ENCODE data around the gene UNC5C.
"Not testable (repeated sequence)": the region's sequence is repeated elsewhere in the genome, so short reads cannot be mapped to it uniquely, and the experiment has no call there.

Gene UNC5C

DNA sequence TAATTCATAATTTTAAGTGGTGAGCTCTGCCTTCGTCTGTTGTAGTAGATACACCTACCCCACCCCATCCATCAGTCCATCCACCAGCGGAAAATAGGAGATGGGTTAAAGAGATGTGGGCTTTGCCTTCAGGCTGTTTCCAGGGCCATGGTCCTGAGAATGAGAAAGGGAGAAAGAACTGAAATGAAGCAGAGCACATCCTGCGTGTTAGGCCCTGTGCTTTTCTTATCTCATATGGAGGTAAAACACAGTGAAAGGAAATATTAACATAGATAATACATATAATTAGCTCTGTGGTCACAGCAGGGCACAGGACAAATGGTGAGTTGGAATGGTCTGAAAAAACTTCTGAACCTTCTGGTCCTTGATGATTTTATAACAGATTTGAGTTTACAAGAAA lies 397.5 kb downstream of the UNC5C start:
- Histone ChIP-seq H3K4me3 (ENCODE audit: low read length) (no peak overlapping the region), H3K27me3 (ENCODE audit: insufficient read depth, low read length, poor library complexity) (no peaks in the 10 kb centered on the region), H2BK120ac (ENCODE audit: low read depth, low read length) (no peak overlapping the region), H2BK5ac (ENCODE audit: low read length) (no peak overlapping the region), H3K56ac (ENCODE audit: low read length) (no peak overlapping the region), H3K9ac (ENCODE audit: low read length) (no peak overlapping the region), H3K4ac (ENCODE audit: low read depth, low read length) (no peak overlapping the region), H4K8ac (ENCODE audit: low read depth, low read length) (no peak overlapping the region), H3K79me1 (ENCODE audit: low read length) (no peaks in the 10 kb centered on the region), H3K79me2 (ENCODE audit: control insufficient read depth, insufficient read depth, low read length) (no peaks in the 10 kb centered on the region), H3K4me2 (ENCODE audit: low read length) (no peak overlapping the region), H3K23ac (ENCODE audit: low read length) (no peak overlapping the region), H4K5ac (ENCODE audit: low read length) (no peak overlapping the region), H3K4me1 (ENCODE audit: control insufficient read depth, low read depth, low read length) (no peaks in the 10 kb centered on the region), H2BK15ac (replicated peaks; ENCODE audit: low read depth) (no peak overlapping the region), H3K18ac (ENCODE audit: low read length) (no peak overlapping the region), H2AK5ac (ENCODE audit: low read length) (no peak overlapping the region), H3K36me3 (ENCODE audit: control insufficient read depth, insufficient read depth, low read length) (no peaks in the 10 kb centered on the region), H3K27ac (ENCODE audit: low read depth, low read length) (no peak overlapping the region)
- DNase-seq, result peak; percentile 53
- WGBS (ENCODE audit: extremely low coverage, insufficient coverage, low lambda C conversion rate), result no CpG with 5 or more reads among the region's 3 CpGs

DNA sequence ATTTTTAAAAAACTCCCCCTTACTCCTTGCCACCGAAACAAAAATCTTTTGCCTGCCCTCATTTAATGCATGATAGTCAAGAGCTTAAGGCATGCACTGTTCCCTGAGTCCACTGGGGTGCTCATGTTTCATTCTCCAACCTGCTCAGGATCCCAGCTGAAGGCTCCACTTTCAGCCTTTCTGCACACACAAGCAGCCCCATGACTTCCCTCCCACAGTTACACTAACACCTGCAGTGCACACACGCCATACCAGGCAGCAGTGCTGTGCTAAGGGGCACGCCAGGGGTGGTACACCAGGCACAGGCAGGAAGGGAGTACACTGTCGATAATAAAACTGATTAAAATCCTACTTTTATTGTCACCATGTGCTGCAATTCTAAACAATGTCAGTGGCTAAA lies 405.8 kb downstream of the UNC5C start:
- Histone ChIP-seq H3K36me3 (ENCODE audit: control insufficient read depth, insufficient read depth, low read length) (no peaks in the 10 kb centered on the region), H3K18ac (ENCODE audit: low read length) (no peak overlapping the region), H3K4me2 (ENCODE audit: low read length) (no peak overlapping the region), H2BK120ac (ENCODE audit: low read depth, low read length) (no peak overlapping the region), H3K4ac (ENCODE audit: low read depth, low read length) (no peak overlapping the region), H3K79me2 (ENCODE audit: control insufficient read depth, insufficient read depth, low read length) (no peaks in the 10 kb centered on the region), H3K9ac (ENCODE audit: low read length) (no peak overlapping the region), H3K56ac (ENCODE audit: low read length) (no peak overlapping the region), H3K4me1 (ENCODE audit: control insufficient read depth, low read depth, low read length) (no peaks in the 10 kb centered on the region), H3K27me3 (ENCODE audit: insufficient read depth, low read length, poor library complexity) (no peaks in the 10 kb centered on the region), H3K79me1 (ENCODE audit: low read length) (no peaks in the 10 kb centered on the region), H3K23ac (ENCODE audit: low read length) (no peak overlapping the region), H2BK15ac (replicated peaks; ENCODE audit: low read depth) (no peak overlapping the region), H2AK5ac (ENCODE audit: low read length) (no peak overlapping the region), H3K4me3 (ENCODE audit: low read length) (no peak overlapping the region), H3K27ac (ENCODE audit: low read depth, low read length) (no peak overlapping the region), H2BK5ac (ENCODE audit: low read length) (no peak overlapping the region), H4K8ac (ENCODE audit: low read depth, low read length) (no peak overlapping the region), H4K5ac (ENCODE audit: low read length) (no peak overlapping the region)
- no peak for DNase-seq
- no CpG with 5 or more reads among the region's 4 CpGs for WGBS (ENCODE audit: extremely low coverage, insufficient coverage, low lambda C conversion rate)

DNA sequence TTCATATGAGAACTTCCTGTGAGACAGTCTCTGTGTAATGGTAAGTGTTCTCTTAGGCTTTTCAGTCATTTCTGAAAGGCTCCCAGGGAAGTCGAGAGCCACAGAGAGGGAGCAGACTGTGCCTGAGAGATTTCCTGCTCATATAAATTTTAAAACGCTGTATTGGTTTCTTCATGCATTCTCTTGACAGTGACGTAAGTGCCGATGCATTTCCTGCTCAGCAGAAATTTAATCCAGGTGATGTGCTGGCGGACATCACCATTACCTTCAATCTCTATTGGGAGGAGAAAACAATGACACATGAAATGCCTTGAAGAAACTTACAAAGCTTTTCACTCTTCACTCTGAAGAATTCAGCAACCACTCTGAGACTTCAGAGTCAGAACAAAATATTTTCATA lies 407.4 kb downstream of the UNC5C start:
- H3K36me3 ChIP-seq (ENCODE audit: control insufficient read depth, insufficient read depth, low read length), result no peaks in the 10 kb centered on the region
- H3K4me1 ChIP-seq (ENCODE audit: control insufficient read depth, low read depth, low read length), result no peaks in the 10 kb centered on the region

DNA sequence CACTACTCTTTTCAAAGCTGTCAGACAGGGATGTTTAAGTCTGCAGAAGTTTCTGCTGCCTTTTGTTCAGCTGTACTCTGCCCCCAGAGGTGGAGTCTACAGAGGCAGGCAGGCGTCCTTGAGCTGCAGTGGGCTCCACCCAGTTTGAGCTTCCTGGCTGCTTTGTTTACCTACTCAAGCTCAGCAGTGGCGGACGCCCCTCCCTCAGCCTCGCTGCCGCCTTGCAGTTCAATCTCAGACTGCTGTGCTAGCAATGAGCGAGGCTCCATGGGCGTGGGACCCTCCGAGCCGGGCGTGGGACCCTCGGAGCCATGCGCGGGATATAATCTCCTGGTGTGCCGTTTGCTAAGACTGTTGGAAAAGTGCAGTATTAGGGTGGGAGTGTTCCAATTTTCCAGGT lies 409.3 kb downstream of the UNC5C start:
- not testable (repeated sequence) for DNase-seq; H3K9ac ChIP-seq (ENCODE audit: low read length); H4K8ac ChIP-seq (ENCODE audit: low read depth, low read length); H3K23ac ChIP-seq (ENCODE audit: low read length); H2BK5ac ChIP-seq (ENCODE audit: low read length); H3K79me1 ChIP-seq (ENCODE audit: low read length); H3K79me2 ChIP-seq (ENCODE audit: control insufficient read depth, insufficient read depth, low read length); H3K4ac ChIP-seq (ENCODE audit: low read depth, low read length); H4K5ac ChIP-seq (ENCODE audit: low read length); H3K36me3 ChIP-seq (ENCODE audit: control insufficient read depth, insufficient read depth, low read length); H3K4me1 ChIP-seq (ENCODE audit: control insufficient read depth, low read depth, low read length); H3K56ac ChIP-seq (ENCODE audit: low read length); H3K18ac ChIP-seq (ENCODE audit: low read length); H2BK15ac ChIP-seq (replicated peaks; ENCODE audit: low read depth); H3K4me3 ChIP-seq (ENCODE audit: low read length); H2BK120ac ChIP-seq (ENCODE audit: low read depth, low read length); H3K4me2 ChIP-seq (ENCODE audit: low read length); H3K27ac ChIP-seq (ENCODE audit: low read depth, low read length); H3K27me3 ChIP-seq (ENCODE audit: insufficient read depth, low read length, poor library complexity); H2AK5ac ChIP-seq (ENCODE audit: low read length)
- WGBS (ENCODE audit: extremely low coverage, insufficient coverage, low lambda C conversion rate), result no CpG with 5 or more reads among the region's 14 CpGs

More for the DNA sequence above, 407.4 kb downstream of the UNC5C start:
- H4K8ac ChIP-seq (ENCODE audit: low read depth, low read length), result no peak overlapping the region
- no peaks in the 10 kb centered on the region for H3K79me2 ChIP-seq (ENCODE audit: control insufficient read depth, insufficient read depth, low read length)
- no peak overlapping the region for H3K9ac ChIP-seq (ENCODE audit: low read length)
- DNase-seq, result no peak
- no peak overlapping the region for H2BK5ac ChIP-seq (ENCODE audit: low read length)
- no peak overlapping the region for H3K4ac ChIP-seq (ENCODE audit: low read depth, low read length)
- H4K5ac ChIP-seq (ENCODE audit: low read length), result no peak overlapping the region
- H2BK15ac ChIP-seq (replicated peaks; ENCODE audit: low read depth), result no peak overlapping the region
- H3K27me3 ChIP-seq (ENCODE audit: insufficient read depth, low read length, poor library complexity), result no peaks in the 10 kb centered on the region
- H2BK120ac ChIP-seq (ENCODE audit: low read depth, low read length), result no peak overlapping the region
- H2AK5ac ChIP-seq (ENCODE audit: low read length), result no peak overlapping the region
- H3K56ac ChIP-seq (ENCODE audit: low read length), result no peak overlapping the region
- no peaks in the 10 kb centered on the region for H3K79me1 ChIP-seq (ENCODE audit: low read length)
- no peak overlapping the region for H3K4me3 ChIP-seq (ENCODE audit: low read length)
- no peak overlapping the region for H3K23ac ChIP-seq (ENCODE audit: low read length)
- no peak overlapping the region for H3K18ac ChIP-seq (ENCODE audit: low read length)
- no peak overlapping the region for H3K4me2 ChIP-seq (ENCODE audit: low read length)
- no CpG with 5 or more reads among the region's 5 CpGs for WGBS (ENCODE audit: extremely low coverage, insufficient coverage, low lambda C conversion rate)
- no peak overlapping the region for H3K27ac ChIP-seq (ENCODE audit: low read depth, low read length)

DNA sequence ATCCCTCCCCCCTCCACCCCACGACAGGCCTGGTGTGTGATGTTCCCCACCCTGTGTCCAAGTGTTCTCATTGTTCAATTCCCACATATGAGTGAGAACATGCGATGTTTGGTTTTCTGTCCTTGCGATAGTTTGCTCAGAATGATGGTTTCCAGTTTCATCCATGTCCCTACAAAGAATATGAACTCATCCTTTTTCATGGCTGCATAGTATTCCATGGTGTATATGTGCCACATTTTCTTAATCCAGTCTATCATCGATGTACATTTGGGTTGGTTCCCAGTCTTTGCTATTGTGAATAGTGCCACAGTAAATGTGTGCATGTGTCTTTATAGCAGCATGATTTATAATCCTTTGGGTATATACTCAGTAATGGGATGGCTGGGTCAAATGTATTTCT lies 414.8 kb downstream of the UNC5C start:
- H4K8ac ChIP-seq (ENCODE audit: low read depth, low read length); H3K4me3 ChIP-seq (ENCODE audit: low read length); H3K27ac ChIP-seq (ENCODE audit: low read depth, low read length); H2AK5ac ChIP-seq (ENCODE audit: low read length); H4K5ac ChIP-seq (ENCODE audit: low read length); H2BK15ac ChIP-seq (replicated peaks; ENCODE audit: low read depth); H3K23ac ChIP-seq (ENCODE audit: low read length); H3K4ac ChIP-seq (ENCODE audit: low read depth, low read length); H3K27me3 ChIP-seq (ENCODE audit: insufficient read depth, low read length, poor library complexity); H3K36me3 ChIP-seq (ENCODE audit: control insufficient read depth, insufficient read depth, low read length); H3K79me2 ChIP-seq (ENCODE audit: control insufficient read depth, insufficient read depth, low read length); H3K9ac ChIP-seq (ENCODE audit: low read length); DNase-seq; H2BK5ac ChIP-seq (ENCODE audit: low read length); H3K18ac ChIP-seq (ENCODE audit: low read length); H3K56ac ChIP-seq (ENCODE audit: low read length); H3K79me1 ChIP-seq (ENCODE audit: low read length); H3K4me1 ChIP-seq (ENCODE audit: control insufficient read depth, low read depth, low read length); H2BK120ac ChIP-seq (ENCODE audit: low read depth, low read length); H3K4me2 ChIP-seq (ENCODE audit: low read length): not testable (repeated sequence)
- WGBS (ENCODE audit: extremely low coverage, insufficient coverage, low lambda C conversion rate), result no CpG with 5 or more reads among the region's 4 CpGs

DNA sequence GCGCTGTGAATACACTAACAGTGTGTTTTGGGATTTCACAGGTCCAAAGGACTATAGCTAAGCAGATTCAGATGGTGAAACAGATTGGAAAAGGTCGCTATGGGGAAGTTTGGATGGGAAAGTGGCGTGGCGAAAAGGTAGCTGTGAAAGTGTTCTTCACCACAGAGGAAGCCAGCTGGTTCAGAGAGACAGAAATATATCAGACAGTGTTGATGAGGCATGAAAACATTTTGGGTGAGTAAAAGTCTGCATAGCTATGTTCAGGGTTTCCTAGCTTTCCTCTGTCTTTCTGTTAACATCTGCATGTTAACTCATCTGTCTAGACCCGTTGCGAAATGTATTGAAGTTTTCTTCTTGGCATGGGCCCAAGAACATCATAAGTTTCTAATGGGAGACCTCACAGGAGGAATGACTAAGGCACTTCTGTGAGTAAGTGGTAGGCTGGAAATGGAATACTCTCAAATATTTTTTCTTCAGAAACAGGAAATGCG lies 418.9 kb downstream of the UNC5C start:
- H4K5ac ChIP-seq (ENCODE audit: low read length), result no peak overlapping the region
- H2BK5ac ChIP-seq (ENCODE audit: low read length), result no peak overlapping the region
- H2BK120ac ChIP-seq (ENCODE audit: low read depth, low read length), result no peak overlapping the region
- peak; percentile 33 for DNase-seq
- no CpG with 5 or more reads among the region's 7 CpGs for WGBS (ENCODE audit: extremely low coverage, insufficient coverage, low lambda C conversion rate)
- no peak overlapping the region for H3K4me3 ChIP-seq (ENCODE audit: low read length)
- H3K18ac ChIP-seq (ENCODE audit: low read length), result peak overlapping the region; percentile 60
- no peak overlapping the region for H4K8ac ChIP-seq (ENCODE audit: low read depth, low read length)
- H3K4ac ChIP-seq (ENCODE audit: low read depth, low read length), result no peak overlapping the region
- H3K23ac ChIP-seq (ENCODE audit: low read length), result no peak overlapping the region
- H3K79me1 ChIP-seq (ENCODE audit: low read length), result no peaks in the 10 kb centered on the region
- H3K56ac ChIP-seq (ENCODE audit: low read length), result no peak overlapping the region
- H2BK15ac ChIP-seq (replicated peaks; ENCODE audit: low read depth), result no peak overlapping the region
- H3K27ac ChIP-seq (ENCODE audit: low read depth, low read length), result no peak overlapping the region
- H3K4me2 ChIP-seq (ENCODE audit: low read length), result no peak overlapping the region
- no peak overlapping the region for H2AK5ac ChIP-seq (ENCODE audit: low read length)
- H3K9ac ChIP-seq (ENCODE audit: low read length), result no peak overlapping the region
- H3K27me3 ChIP-seq (ENCODE audit: insufficient read depth, low read length, poor library complexity), result no peaks in the 10 kb centered on the region
- no peaks in the 10 kb centered on the region for H3K79me2 ChIP-seq (ENCODE audit: control insufficient read depth, insufficient read depth, low read length)
- no peaks in the 10 kb centered on the region for H3K4me1 ChIP-seq (ENCODE audit: control insufficient read depth, low read depth, low read length)
- no peaks in the 10 kb centered on the region for H3K36me3 ChIP-seq (ENCODE audit: control insufficient read depth, insufficient read depth, low read length)

All from mesendoderm (in vitro differentiated cells).